Mucosa of stomach (tissue), 1 donor: ENCODE measurements around the gene SLCO2B1.
"Not testable (repeated sequence)": the region's sequence is repeated elsewhere in the genome, so short reads cannot be mapped to it uniquely, and the experiment has no call there.

Experiments
- H3K27me3 ChIP-seq: one replicate; pipeline ENCODE4 v1.7.0; 2013; ENCODE audit warnings: mild to moderate bottlenecking, low read length; ENCODE audit not compliant: control insufficient read depth, insufficient read depth
- H3K36me3 ChIP-seq: one replicate; pipeline ENCODE4 v1.7.0; 2013; ENCODE audit warnings: low read length; ENCODE audit not compliant: control insufficient read depth, insufficient read depth
- H3K4me1 ChIP-seq: one replicate; pipeline ENCODE4 v1.7.0; 2013; ENCODE audit warnings: mild to moderate bottlenecking, low read length; ENCODE audit not compliant: control insufficient read depth, insufficient read depth
- H3K4me3 ChIP-seq: one replicate; pipeline ENCODE4 v1.7.0; 2013; ENCODE audit warnings: low read length
- H3K9ac ChIP-seq: one replicate; pipeline ENCODE4 v1.7.0; 2013; ENCODE audit warnings: mild to moderate bottlenecking, low read length, moderate library complexity
- H3K9me3 ChIP-seq: one replicate; pipeline ENCODE4 v1.7.0; 2013; ENCODE audit warnings: mild to moderate bottlenecking, low read length, moderate library complexity; ENCODE audit not compliant: control insufficient read depth
- donor health status: Pancreatic carcinoma.

Gene SLCO2B1

DNA sequence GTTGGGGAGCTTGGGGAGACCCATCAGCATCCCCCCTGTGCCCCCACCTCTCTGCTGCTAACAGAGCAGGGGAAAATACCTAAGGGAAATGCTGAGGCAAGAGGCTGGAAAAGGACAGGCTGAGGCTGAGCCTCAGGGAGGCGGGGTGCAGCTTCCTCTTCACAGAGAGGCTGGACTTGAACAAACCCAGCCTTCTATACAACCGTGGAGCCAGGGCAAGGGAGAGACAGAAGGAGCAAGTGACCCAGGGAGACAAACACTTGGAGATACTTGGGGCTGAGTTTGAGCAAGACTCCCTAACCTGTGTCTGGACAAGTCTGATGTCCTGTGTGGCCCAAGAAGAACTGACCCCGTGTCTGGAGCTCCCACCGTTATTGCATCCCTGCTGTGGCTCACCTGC lies at the start of gene SLCO2B1:
SLCO2B1 (plus strand) TSS at position 229 of the 400 bp plus-strand sequence. CDS start 275 bp downstream, outside the sequence.
- H3K9me3 ChIP-seq, result no peaks in the 10 kb centered on the region
- no peaks in the 10 kb centered on the region for H3K27me3 ChIP-seq
- peak within 1 kb of the TSS; percentile 3 for H3K9ac ChIP-seq
- peak within 1 kb of the TSS; percentile 32 for H3K4me3 ChIP-seq
- H3K4me1 ChIP-seq, result peaks cover 63% of the 10 kb centered on the region
- no peaks in the 10 kb centered on the region for H3K36me3 ChIP-seq

DNA sequence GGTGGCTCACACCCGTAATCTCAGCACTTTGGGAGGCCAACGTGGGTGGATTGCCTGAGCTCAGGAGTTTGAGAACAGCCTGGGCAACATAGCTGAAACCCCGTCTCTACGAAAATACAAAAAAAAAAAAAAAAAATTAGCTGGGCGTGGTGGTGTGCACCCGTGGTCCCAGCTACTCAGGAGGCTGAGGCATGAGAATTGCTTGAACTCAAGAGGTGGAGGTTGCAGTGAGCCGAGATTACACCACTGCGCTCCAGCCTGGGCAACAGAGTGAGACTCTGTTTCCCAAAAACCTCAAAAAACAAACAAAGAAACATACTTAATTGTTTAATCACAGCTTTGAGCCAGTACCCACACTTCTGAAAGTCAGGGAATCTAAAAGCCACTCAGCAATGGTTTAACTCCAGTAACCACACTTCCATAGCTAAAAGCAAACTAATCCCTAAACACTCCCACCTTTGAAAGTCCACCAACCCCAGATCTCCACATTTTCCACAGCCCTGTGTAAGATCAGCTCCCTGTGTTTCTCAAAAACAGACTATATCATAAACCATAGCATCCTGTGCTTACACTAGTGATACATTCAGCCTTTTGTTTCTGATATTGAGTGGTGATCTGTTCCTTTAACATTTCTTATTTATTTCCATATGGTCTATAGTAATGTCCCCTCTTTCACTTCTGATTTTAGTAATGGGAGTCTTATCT lies 49.3 kb upstream of the SLCO2B1 start:
- H3K9ac ChIP-seq, result no peak overlapping the region
- H3K9me3 ChIP-seq, result no peaks in the 10 kb centered on the region
- no peaks in the 10 kb centered on the region for H3K36me3 ChIP-seq
- no peaks in the 10 kb centered on the region for H3K4me1 ChIP-seq
- H3K27me3 ChIP-seq, result peaks cover 8% of the 10 kb centered on the region
- H3K4me3 ChIP-seq, result no peak overlapping the region

DNA sequence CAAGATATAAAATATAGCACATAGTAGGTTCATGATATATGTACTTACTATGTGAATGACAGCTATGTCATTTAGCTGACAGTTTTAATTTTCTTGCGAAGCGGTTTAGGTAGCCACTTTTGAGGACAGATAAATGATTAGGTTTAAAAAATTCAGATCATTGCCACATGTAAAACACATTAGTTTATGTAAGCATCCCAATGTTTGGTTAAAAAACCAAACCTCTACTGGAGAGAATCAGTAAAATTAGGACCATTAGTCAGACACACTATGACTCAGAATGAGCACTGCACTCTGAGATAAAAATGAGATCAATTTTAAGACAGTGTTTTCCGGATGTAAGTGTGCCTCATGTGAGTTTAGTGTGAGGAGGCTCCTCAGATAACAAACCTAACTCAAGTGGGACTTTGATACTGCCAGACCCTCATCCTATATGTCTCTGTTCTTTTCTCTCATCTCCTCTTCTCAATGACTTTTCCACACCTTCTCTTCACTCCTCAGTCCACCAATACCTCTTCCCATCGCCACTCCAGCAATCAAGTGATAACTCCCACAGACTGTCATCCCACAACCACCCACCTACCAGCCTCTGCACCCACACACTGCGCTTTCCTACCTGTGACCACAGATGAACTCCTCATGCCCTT lies 47.4 kb upstream of the SLCO2B1 start:
- Histone ChIP-seq H3K9me3 (no peaks in the 10 kb centered on the region), H3K36me3 (no peaks in the 10 kb centered on the region), H3K4me3 (no peak overlapping the region), H3K4me1 (no peaks in the 10 kb centered on the region), H3K9ac (no peak overlapping the region), H3K27me3 (no peaks in the 10 kb centered on the region)

GRCh38 chr11:75105462-75105925 lies 45.4 kb upstream of the SLCO2B1 start:
- no peaks in the 10 kb centered on the region for H3K9me3 ChIP-seq
- H3K27me3 ChIP-seq, result no peaks in the 10 kb centered on the region
- H3K4me1 ChIP-seq, result no peaks in the 10 kb centered on the region
- H3K4me3 ChIP-seq, result no peak overlapping the region
- no peak overlapping the region for H3K9ac ChIP-seq
- no peaks in the 10 kb centered on the region for H3K36me3 ChIP-seq

DNA sequence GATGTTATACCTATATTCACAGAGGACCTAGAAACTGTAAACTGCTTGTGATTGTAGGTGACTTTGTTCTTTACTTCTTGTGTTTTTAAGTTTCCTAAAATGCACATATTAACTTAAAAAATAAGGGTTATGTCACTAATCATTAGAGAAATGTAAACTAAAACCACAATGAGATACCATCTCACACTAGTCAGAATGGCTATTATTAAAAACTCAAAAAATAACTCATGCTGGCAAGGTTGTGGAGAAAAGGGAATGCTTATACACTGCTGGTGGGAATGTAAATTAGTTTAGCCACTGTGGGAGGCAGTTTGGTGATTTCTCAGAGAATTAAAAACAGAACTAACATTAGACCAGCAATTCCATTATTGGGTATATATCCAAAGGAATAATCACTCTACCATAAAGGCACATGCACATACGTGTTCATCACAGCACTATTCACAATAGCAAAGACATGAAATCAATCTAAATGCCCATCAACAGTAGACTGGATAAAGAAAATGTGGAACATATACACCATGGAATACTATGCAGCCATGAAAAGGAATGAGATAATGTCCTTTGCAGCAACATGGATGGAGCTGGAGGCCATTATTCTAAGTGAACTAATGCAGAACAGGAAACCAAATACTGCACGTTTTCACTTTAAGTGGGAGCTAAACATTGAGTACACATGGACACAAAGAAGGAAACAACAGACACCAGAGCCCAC lies 44.8 kb upstream of the SLCO2B1 start:
- H3K36me3 ChIP-seq, result not testable (repeated sequence)

DNA sequence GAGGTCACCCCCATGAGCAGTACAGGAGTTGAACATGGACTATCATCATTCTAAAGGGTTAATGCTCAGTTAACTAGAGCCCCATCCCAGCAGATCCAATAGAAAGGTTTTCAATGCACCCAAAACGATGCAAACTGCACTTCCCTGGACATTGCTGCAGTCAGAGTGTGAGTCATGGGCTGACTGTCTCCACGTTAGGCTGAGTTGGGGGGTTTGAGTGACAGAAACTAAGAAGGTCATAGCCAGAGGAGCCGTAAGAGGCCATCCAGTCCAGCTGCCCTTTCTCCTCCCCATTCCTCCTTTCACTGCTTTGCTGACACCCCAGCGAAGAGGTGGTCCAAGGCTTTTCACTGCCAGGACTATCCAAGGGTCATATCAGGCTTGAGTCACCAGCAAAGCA lies 43.7 kb upstream of the SLCO2B1 start:
- no peaks in the 10 kb centered on the region for H3K4me1 ChIP-seq
- H3K9ac ChIP-seq, result no peak overlapping the region
- no peaks in the 10 kb centered on the region for H3K27me3 ChIP-seq
- H3K9me3 ChIP-seq, result no peaks in the 10 kb centered on the region
- no peak overlapping the region for H3K4me3 ChIP-seq
- H3K36me3 ChIP-seq, result no peaks in the 10 kb centered on the region

More for the DNA sequence above, 44.8 kb upstream of the SLCO2B1 start:
- H3K9ac ChIP-seq, H3K9me3 ChIP-seq, H3K27me3 ChIP-seq, H3K4me1 ChIP-seq, H3K4me3 ChIP-seq: not testable (repeated sequence)

- no peaks in the 10 kb centered on the region for H3K36me3 ChIP-seq
- H3K4me1 ChIP-seq, result no peaks in the 10 kb centered on the region
- no peak overlapping the region for H3K4me3 ChIP-seq
- no peaks in the 10 kb centered on the region for H3K9me3 ChIP-seq
- no peak overlapping the region for H3K9ac ChIP-seq
- H3K27me3 ChIP-seq, result no peaks in the 10 kb centered on the region
Measured at GRCh38 chr11:75112200-75112599, 38.7 kb upstream of the SLCO2B1 start.

- no peak overlapping the region for H3K9ac ChIP-seq
- H3K4me1 ChIP-seq, result no peaks in the 10 kb centered on the region
- no peak overlapping the region for H3K4me3 ChIP-seq
- H3K36me3 ChIP-seq, result no peaks in the 10 kb centered on the region
- no peaks in the 10 kb centered on the region for H3K9me3 ChIP-seq
- no peaks in the 10 kb centered on the region for H3K27me3 ChIP-seq
Measured at GRCh38 chr11:75113030-75113429, 37.9 kb upstream of the SLCO2B1 start.

- no peaks in the 10 kb centered on the region for H3K9me3 ChIP-seq
- no peaks in the 10 kb centered on the region for H3K27me3 ChIP-seq
- no peak overlapping the region for H3K9ac ChIP-seq
- no peak overlapping the region for H3K4me3 ChIP-seq
- no peaks in the 10 kb centered on the region for H3K36me3 ChIP-seq
- H3K4me1 ChIP-seq, result no peaks in the 10 kb centered on the region
Measured at GRCh38 chr11:75114465-75114864, 36.4 kb upstream of the SLCO2B1 start.

DNA sequence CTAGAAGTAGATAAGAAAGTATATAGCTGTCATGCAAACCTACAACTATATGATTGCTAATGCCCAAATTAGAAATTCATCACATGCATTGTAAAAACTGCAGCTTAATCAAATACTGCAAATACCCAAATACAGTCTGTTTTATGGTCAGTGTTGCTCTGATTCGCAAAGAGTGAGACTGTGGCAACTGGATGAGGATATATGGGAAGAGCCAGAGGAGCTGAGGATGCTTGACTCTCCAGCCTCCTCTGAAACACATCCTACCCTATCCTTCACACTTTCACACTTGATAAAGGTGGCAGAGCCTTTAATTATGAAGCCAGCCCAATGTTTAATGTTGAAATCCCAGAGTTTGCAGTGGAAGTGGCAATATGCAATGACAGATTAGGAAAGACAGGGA lies 32.3 kb upstream of the SLCO2B1 start:
- Histone ChIP-seq H3K4me3 (no peak overlapping the region), H3K27me3 (no peaks in the 10 kb centered on the region)

DNA sequence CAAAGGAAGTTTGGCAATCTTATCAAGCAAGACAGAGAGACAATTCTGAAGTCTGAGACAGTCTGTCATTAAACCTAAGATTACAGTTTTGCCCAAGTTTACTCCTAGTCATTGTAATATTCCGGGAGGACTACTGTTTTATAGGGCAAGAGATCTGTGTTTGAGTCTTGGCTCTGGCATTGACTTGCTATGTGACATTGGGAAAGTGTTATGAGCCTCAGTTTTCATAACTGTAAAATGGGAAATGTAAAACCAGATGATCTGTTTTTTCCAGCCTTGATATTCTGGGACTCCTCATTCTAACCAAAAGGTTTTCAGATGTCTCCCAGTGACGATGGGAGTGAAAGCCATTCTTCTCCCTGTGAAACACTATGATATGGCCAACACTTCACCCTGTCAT lies 24.3 kb upstream of the SLCO2B1 start:
- Histone ChIP-seq H3K9me3 (no peaks in the 10 kb centered on the region), H3K9ac (no peak overlapping the region), H3K36me3 (no peaks in the 10 kb centered on the region), H3K4me3 (no peak overlapping the region), H3K4me1 (no peaks in the 10 kb centered on the region), H3K27me3 (no peaks in the 10 kb centered on the region)

More for the DNA sequence above, 32.3 kb upstream of the SLCO2B1 start:
- H3K9me3 ChIP-seq, result no peaks in the 10 kb centered on the region
- no peak overlapping the region for H3K9ac ChIP-seq
- H3K36me3 ChIP-seq, result no peaks in the 10 kb centered on the region
- H3K4me1 ChIP-seq, result no peaks in the 10 kb centered on the region

DNA sequence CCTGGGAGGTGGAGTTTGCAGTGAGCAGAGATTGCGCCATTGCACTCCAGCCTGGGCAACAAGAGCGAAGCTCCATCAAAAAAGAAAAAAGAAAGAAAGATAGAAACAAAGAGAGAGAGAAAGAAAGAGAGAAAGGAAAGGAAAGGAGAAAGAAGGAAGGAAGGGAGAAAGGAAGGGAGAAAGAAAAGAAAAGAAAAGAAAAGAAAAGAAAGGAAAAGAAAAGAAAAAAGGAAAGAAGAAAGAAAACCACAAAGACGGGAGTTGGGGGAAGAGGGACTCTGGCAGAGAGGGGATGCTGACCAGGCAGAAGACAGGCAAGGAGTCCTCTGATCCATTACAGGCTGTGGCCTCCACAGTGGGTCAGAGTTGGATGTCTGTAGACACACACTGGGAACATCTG lies 18.8 kb upstream of the SLCO2B1 start:
- no peak overlapping the region for H3K9ac ChIP-seq
- no peak overlapping the region for H3K4me3 ChIP-seq
- H3K9me3 ChIP-seq, result no peaks in the 10 kb centered on the region
- no peaks in the 10 kb centered on the region for H3K4me1 ChIP-seq
- H3K36me3 ChIP-seq, result no peaks in the 10 kb centered on the region
- no peaks in the 10 kb centered on the region for H3K27me3 ChIP-seq
